Left lung (tissue), 10 donors: ENCODE measurements around the gene ZSCAN22. TPM values are rescaled to one million over a fixed set of nuclear protein-coding genes. Genes with fewer than 3 reads are reported as not detected.

Experiments used
- ATAC-seq: fragments of 200-7000 bp; cut with Tn5 transposase; one replicate; pipeline ENCODE4 v1.9.1; 2020; ENCODE audit warnings: moderate library complexity
- DNase-seq, 4 donors: peaks; one replicate each; pipeline ENCODE4 v3.0.0-alpha.2; 2013 to 2020
- H3K27ac ChIP-seq, 2 donors: fragments of 200-600 bp; sonication (generic) in 1 of 2; one replicate each; pipeline versions ENCODE4 v1.5.0 to v1.8.0; 2020 to 2021
- H3K27me3 ChIP-seq, 2 donors: fragments of 200-600 bp; sonication (generic) in 1 of 2; one replicate each; pipeline versions ENCODE4 v1.5.0 to v1.8.0; 2020 to 2021
- H3K36me3 ChIP-seq, 2 donors: fragments of 200-600 bp; sonication (generic) in 1 of 2; one replicate each; pipeline versions ENCODE4 v1.5.0 to v1.8.0; 2020 to 2021
- H3K4me1 ChIP-seq, 2 donors: fragments of 200-600 bp; one replicate each; pipeline ENCODE4 v1.8.0; 2021
- H3K4me3 ChIP-seq, 2 donors: fragments of 200-600 bp; sonication (generic) in 1 of 2; one replicate each; pipeline versions ENCODE4 v1.5.0 to v1.8.0; 2020 to 2021; ENCODE audit warnings: mild to moderate bottlenecking in 1 of 2
- H3K9me3 ChIP-seq, 2 donors: fragments of 200-600 bp; sonication (generic) in 1 of 2; one replicate each; pipeline versions ENCODE4 v1.5.0 to v1.8.0; 2020 to 2021
- intact Hi-C, 2 donors: fragments of 100-400 bp; cut with DNase I; formaldehyde crosslinking; loops; one replicate each; pipeline versions ENCODE4 v1.11.2 to v1.14.2; 2022
- polyA plus RNA-seq, 6 donors: library from polyadenylated mRNA; unstranded; fragments of 120-200 nt; gene quantifications; one replicate each; pipeline ENCODE4 v1.2.1, GENCODE V29; 2013; ENCODE audit not compliant: insufficient read length in 6 of 6
- total RNA-seq, 2 donors: library from RNA; stranded (reverse); fragmentation: NEBNext Ultra II Directional; extraction: Animal tissue kit (Norgen Biotek cat#: 25700); gene quantifications; one replicate each; pipeline ENCODE4 v1.2.1, GENCODE V29; 2021
- TF ChIP-seq, protein P1 (sequence below), 2 donors: fragments of 200-600 bp; sonication (generic) in 1 of 2; IDR thresholded peaks; one replicate each; pipeline versions ENCODE4 v1.5.0 to v1.8.0; 2021; ENCODE audit warnings: antibody characterized with exemption in 2 of 2
- donor health status: DM: no; HTN: yes; CAD: no.
- donor health status: DM: no; HTN: no; CAD: no.

Gene ZSCAN22
- total and polyA plus RNA-seq, 8 donors, result 3.4 to 5.0 (median 4.0) TPM

DNA sequence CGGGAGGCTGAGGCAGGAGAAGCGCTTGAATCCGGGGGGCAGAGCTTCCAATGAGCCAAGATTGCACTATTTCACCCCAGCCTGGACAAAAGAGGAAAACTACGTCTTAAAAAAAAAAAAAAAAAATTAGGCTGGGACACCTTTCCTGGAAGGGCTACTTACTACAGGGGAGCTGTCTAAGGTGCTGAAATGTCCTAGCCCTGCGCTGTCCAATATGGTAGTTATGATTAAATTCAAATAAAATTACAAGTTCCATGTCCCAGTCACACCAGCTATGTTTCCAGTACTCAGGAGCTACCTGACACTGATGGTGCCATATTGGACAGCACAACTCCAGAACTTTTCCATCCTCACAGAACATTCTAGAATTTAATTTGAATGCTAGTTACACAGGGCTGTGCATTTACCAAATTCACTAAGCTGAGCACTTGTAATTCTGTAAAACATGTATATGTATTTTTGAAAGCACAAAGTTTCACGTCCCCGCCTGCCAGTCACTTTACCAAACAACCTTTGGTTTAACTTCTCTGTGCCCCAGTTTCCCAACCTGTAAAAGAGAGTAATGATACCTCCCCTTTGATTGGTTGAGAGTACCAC, 9.2 kb upstream of the ZSCAN22 start:
- TF ChIP-seq, protein P1, sequence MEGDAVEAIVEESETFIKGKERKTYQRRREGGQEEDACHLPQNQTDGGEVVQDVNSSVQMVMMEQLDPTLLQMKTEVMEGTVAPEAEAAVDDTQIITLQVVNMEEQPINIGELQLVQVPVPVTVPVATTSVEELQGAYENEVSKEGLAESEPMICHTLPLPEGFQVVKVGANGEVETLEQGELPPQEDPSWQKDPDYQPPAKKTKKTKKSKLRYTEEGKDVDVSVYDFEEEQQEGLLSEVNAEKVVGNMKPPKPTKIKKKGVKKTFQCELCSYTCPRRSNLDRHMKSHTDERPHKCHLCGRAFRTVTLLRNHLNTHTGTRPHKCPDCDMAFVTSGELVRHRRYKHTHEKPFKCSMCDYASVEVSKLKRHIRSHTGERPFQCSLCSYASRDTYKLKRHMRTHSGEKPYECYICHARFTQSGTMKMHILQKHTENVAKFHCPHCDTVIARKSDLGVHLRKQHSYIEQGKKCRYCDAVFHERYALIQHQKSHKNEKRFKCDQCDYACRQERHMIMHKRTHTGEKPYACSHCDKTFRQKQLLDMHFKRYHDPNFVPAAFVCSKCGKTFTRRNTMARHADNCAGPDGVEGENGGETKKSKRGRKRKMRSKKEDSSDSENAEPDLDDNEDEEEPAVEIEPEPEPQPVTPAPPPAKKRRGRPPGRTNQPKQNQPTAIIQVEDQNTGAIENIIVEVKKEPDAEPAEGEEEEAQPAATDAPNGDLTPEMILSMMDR (IDR thresholded peaks at IDR 0.05), result no peak
- no peak overlapping the region for H3K27ac ChIP-seq
- ATAC-seq (peak; percentile 69), DNase-seq (peak in 2 of 4 donors; percentile 13 to 30)
- no peak overlapping the region for H3K4me3 ChIP-seq
- H3K4me1 ChIP-seq, result no peaks in the 10 kb centered on the region
- H3K9me3 ChIP-seq, result no peaks in the 10 kb centered on the region
- no peaks in the 10 kb centered on the region for H3K27me3 ChIP-seq
- peaks cover 0 to 39% of the 10 kb centered on the region in 2 donors for H3K36me3 ChIP-seq
- intact Hi-C loops, result no loop called here

DNA sequence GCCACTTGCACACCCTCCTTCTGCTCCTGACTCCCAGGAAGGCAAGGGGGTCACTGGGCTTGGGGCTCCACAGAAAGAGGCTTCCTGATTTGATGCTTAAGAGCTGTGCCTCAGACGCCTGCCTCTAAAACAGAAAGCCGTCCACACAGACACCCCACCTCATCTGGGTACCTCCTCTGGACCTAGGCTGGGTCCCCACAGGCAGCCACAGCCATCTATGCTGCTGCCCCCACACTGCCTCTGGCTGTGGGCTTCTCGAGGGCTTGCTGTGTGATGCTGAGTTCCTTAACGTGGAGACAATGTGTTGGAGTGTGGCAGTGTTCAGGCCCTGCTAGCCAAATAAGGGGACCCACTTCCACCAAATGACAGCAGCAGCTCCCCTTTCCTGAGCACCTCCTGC, 8.5 kb upstream of the ZSCAN22 start:
- H3K27me3 ChIP-seq, result no peaks in the 10 kb centered on the region
- TF ChIP-seq, protein P1 (IDR thresholded peaks at IDR 0.05), result no peak
- DNase-seq (no peak), ATAC-seq (no peak)
- H3K27ac ChIP-seq, result no peak overlapping the region
- no peak overlapping the region for H3K4me3 ChIP-seq
- H3K36me3 ChIP-seq, result peaks cover 0 to 32% of the 10 kb centered on the region in 2 donors
- no peaks in the 10 kb centered on the region for H3K9me3 ChIP-seq
- intact Hi-C loops, result no loop called here
- H3K4me1 ChIP-seq, result no peaks in the 10 kb centered on the region

DNA sequence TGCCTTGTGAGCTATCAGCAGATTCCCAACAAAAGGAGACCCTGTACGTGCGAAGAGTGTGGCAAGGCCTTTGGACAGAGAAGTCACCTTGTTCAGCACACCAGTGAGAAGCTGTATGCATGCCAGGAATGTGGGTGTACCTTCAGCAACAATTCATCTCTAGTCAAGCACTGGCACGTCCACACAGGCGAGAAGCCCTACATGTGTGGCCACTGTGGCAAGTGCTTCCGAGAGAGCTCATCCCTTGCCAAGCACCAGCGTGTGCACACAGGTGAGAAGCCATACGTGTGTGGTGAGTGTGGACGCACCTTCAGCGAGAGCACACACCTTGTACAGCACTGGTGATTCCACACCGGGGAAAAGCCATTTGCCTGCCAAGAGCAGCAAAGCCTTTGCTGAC, 7.6 kb upstream of the ZSCAN22 start:
- H3K27ac ChIP-seq, result no peak overlapping the region
- H3K36me3 ChIP-seq, result peaks cover 0 to 22% of the 10 kb centered on the region in 2 donors
- no peak overlapping the region for H3K4me3 ChIP-seq
- H3K4me1 ChIP-seq, result no peaks in the 10 kb centered on the region
- no peaks in the 10 kb centered on the region for H3K9me3 ChIP-seq
- DNase-seq, result no peak
- intact Hi-C loops, result no loop called here
- TF ChIP-seq, protein P1 (IDR thresholded peaks at IDR 0.05), result no peak
- ATAC-seq, result no peak
- no peaks in the 10 kb centered on the region for H3K27me3 ChIP-seq

DNA sequence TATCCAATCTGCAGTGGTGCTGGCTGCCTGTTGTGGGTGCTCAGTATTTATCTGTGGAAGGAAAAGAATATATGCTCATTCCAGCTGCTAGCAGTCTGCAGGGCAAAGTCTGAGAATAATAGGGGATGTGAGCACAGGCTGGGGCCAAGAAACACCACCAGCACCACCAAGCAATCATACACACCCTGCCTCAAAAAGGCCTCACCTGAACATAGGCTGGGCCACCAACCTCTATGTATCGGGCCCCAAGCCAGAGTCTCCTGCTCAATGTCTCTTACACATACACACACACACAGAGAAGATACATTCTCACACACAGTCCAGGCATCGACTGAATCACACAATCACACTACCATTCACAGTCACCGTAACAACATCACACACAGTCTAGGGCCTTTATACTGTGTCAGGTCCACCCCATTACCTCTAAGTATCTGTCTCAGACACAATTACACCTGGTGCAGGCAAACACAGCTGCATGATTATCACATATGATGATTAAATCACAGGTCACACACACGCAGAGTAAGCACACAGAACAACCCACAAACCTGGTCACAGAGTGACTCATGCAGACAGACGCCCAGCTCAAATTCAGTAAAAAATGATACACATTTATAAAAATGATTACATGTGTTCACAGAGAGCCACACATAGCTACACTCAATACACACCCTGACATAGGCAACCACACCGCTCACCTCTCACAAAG, 1.3 kb upstream of the ZSCAN22 start:
- peak overlapping the region in 1 of 2 donors; percentile 59 for H3K4me3 ChIP-seq
- TF ChIP-seq, protein P1 (IDR thresholded peaks at IDR 0.05), result no peak
- no peaks in the 10 kb centered on the region for H3K36me3 ChIP-seq
- no peak overlapping the region for H3K27ac ChIP-seq
- intact Hi-C loops, result no loop called here
- ATAC-seq (no peak), DNase-seq (no peak)
- peaks cover 15 to 30% of the 10 kb centered on the region in 2 donors for H3K4me1 ChIP-seq
- no peaks in the 10 kb centered on the region for H3K9me3 ChIP-seq
- H3K27me3 ChIP-seq, result no peaks in the 10 kb centered on the region

DNA sequence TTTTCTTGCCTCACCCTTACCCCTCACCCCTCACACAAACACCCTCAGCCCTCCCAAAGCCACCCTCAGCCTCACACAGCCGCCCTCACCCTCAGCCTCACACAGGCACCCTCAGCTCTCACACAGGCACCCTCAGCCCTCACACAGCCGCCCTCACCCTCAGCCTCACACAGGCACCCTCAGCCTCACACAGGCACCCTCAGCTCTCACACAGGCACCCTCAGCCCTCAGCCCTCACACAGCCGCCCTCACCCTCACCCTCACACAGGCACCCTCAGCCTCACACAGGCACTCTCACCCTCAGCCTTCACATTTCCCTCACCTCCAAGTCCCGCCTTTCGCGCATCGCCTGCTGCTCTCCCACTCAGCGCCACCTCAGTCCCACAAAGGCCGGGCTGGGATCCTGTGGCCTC, 287 bp upstream of the ZSCAN22 start:
- no peaks in the 10 kb centered on the region for H3K27me3 ChIP-seq
- peaks cover 15 to 30% of the 10 kb centered on the region in 2 donors for H3K4me1 ChIP-seq
- no peaks in the 10 kb centered on the region for H3K36me3 ChIP-seq
- ATAC-seq (peak; percentile 24), DNase-seq (no peak)
- no peaks in the 10 kb centered on the region for H3K9me3 ChIP-seq
- peak overlapping the region in 1 of 2 donors; percentile 88 for H3K27ac ChIP-seq
- intact Hi-C loops, result no loop called here
- TF ChIP-seq, protein P1 (IDR thresholded peaks at IDR 0.05), result no peak
- peak overlapping the region; percentile 59 to 82 for H3K4me3 ChIP-seq
